HEK293T (cell line): ENCODE measurements around the gene SORT1.
A peak's percentile ranks its signal among the peaks of the same experiment; 100 is the strongest.

ENCODE experiments used
- CTCF ChIA-PET: fragments of 350-600 bp; formaldehyde crosslinking; extraction: SDS; loops from one replicate; lab custom pipeline; 2021; ENCODE audit warnings: antibody characterized with exemption, inconsistent platforms; lab: Yijun Ruan, JAX
- POLR2A ChIA-PET: fragments of 350-600 bp; formaldehyde crosslinking; extraction: SDS; loops from one replicate; lab custom pipeline; 2020; ENCODE audit warnings: antibody characterized with exemption, inconsistent platforms; lab: Yijun Ruan, JAX
- DNase-seq: peaks from one replicate; pipeline ENCODE4 v3.0.0; 2012; ENCODE audit warnings: mixed read lengths; ENCODE audit errors: extremely low spot score
- ARNT ChIP-seq: fragments of 450-650 bp; IDR thresholded peaks from 2 replicates; pipeline ENCODE4 v1.6.1; 2017; ENCODE audit warnings: mild to moderate bottlenecking
- BHLHE40 ChIP-seq: fragments of 450-650 bp; IDR thresholded peaks from 2 replicates; pipeline ENCODE4 v1.6.1; 2016; ENCODE audit warnings: mild to moderate bottlenecking, moderate library complexity, borderline replicate concordance
- CTBP1 ChIP-seq: fragments of 450-650 bp; IDR thresholded peaks from 2 replicates; pipeline ENCODE4 v1.6.1; 2016; ENCODE audit warnings: borderline replicate concordance
- ELF4 ChIP-seq: fragments of 450-650 bp; IDR thresholded peaks from 2 replicates; pipeline ENCODE4 v1.6.1; 2017; ENCODE audit warnings: antibody characterized with exemption
- FOXA1 ChIP-seq: fragments of 450-650 bp; IDR thresholded peaks from 2 replicates; pipeline ENCODE4 v1.6.1; 2016; ENCODE audit warnings: mild to moderate bottlenecking
- FOXK2 ChIP-seq: fragments of 450-650 bp; IDR thresholded peaks from 2 replicates; pipeline ENCODE4 v1.6.1; 2016; ENCODE audit warnings: mild to moderate bottlenecking
- FOXM1 ChIP-seq: fragments of 450-650 bp; IDR thresholded peaks from 2 replicates; pipeline ENCODE4 v1.6.1; 2017; ENCODE audit warnings: mild to moderate bottlenecking, borderline replicate concordance
- HDGF ChIP-seq: fragments of 450-650 bp; IDR thresholded peaks from 2 replicates; pipeline ENCODE4 v1.6.1; 2017; ENCODE audit warnings: antibody characterized with exemption, borderline replicate concordance
- L3MBTL2 ChIP-seq: fragments of 450-650 bp; conservative IDR thresholded peaks from 2 replicates; pipeline ENCODE4 v1.6.1; 2016; ENCODE audit warnings: mild to moderate bottlenecking
- LEF1 ChIP-seq: fragments of 450-650 bp; IDR thresholded peaks from 2 replicates; pipeline ENCODE4 v1.6.1; 2017; ENCODE audit warnings: mild to moderate bottlenecking, borderline replicate concordance
- NFRKB ChIP-seq: fragments of 450-650 bp; IDR thresholded peaks from 2 replicates; pipeline ENCODE4 v1.6.1; 2016; ENCODE audit warnings: mild to moderate bottlenecking, moderate library complexity
- PKNOX1 ChIP-seq: fragments of 450-650 bp; IDR thresholded peaks from 2 replicates; pipeline ENCODE4 v1.6.1; 2016
- SP1 ChIP-seq: fragments of 450-650 bp; IDR thresholded peaks from 2 replicates; pipeline ENCODE4 v1.6.1; 2017
- SUZ12 ChIP-seq: fragments of 450-650 bp; IDR thresholded peaks from 2 replicates; pipeline ENCODE4 v1.6.1; 2016; ENCODE audit warnings: mild to moderate bottlenecking
- TARDBP ChIP-seq: fragments of 450-650 bp; IDR thresholded peaks from 2 replicates; pipeline ENCODE4 v1.6.1; 2016
- ZNF384 ChIP-seq: fragments of 450-650 bp; IDR thresholded peaks from 2 replicates; pipeline ENCODE4 v1.6.1; 2016

Gene SORT1

GRCh38 chr1:109425391-109426280 lies 27.9 kb upstream of the SORT1 start:
- ChIA-PET CTCF (interaction anchor here (0.5 to 2.1 kb wide), 6 partner anchors 26 to 313 kb away, joined by 3 to 10 read pairs (median 4); partner anchors contain the start of genes CYB561D1 and SORT1), POLR2A (interaction anchor here (0.6 to 2.5 kb wide), 21 partner anchors 8 to 325 kb away, joined by 3 to 17 read pairs (median 4); partner anchors contain the start of genes ATXN7L2, CYB561D1, GNAI3 and PSRC1)
- TF ChIP-seq L3MBTL2 (no peak; the same call in none of the 2 replicates), FOXK2 (no peak)
- DNase-seq, result peak; percentile 56

GRCh38 chr1:109423498-109423897 lies 25.8 kb upstream of the SORT1 start:
- no peak for TF ChIP-seq PKNOX1
- no peak for TF ChIP-seq FOXM1
- no peak for TF ChIP-seq SUZ12
- no peak for TF ChIP-seq LEF1
- POLR2A ChIA-PET, result no interaction called here
- CTCF ChIA-PET, result interaction anchor here (0.5 to 0.6 kb wide), 2 partner anchors 22 to 246 kb away, joined by 3 to 4 read pairs; no protein-coding TSS in a partner anchor
- DNase-seq, result no peak

- TF ChIP-seq SUZ12 (no peak), PKNOX1 (no peak), ZNF384 (no peak), ARNT (no peak), BHLHE40 (no peak), LEF1 (no peak), ELF4 (no peak), HDGF (no peak), SP1 (no peak), FOXM1 (no peak), CTBP1 (no peak), TARDBP (no peak), FOXK2 (no peak), FOXA1 (no peak), L3MBTL2 (no peak), NFRKB (no peak)
- no peak for DNase-seq
- POLR2A ChIA-PET, result interaction anchor here (0.8 to 1.1 kb wide), 2 partner anchors 13 to 14 kb away, joined by 3 read pairs; partner anchors contain the start of gene PSMA5
- CTCF ChIA-PET, result interaction anchor here (0.5 to 1.2 kb wide), 3 partner anchors 10 to 1806 kb away, joined by 3 to 4 read pairs (median 4); no protein-coding TSS in a partner anchor
Observed at GRCh38 chr1:109412551-109412950, 14.8 kb upstream of the SORT1 start.

GRCh38 chr1:109404838-109405237 lies 7.1 kb upstream of the SORT1 start:
- POLR2A ChIA-PET, result interaction anchor here (0.9 kb wide), 1 partner anchor 21 kb away, joined by 3 read pairs; the partner anchor contains the start of gene PSMA5
- CTCF ChIA-PET, result no interaction called here
- TF ChIP-seq TARDBP, result no peak
- TF ChIP-seq ELF4, result no peak
- no peak for TF ChIP-seq SP1
- no peak for TF ChIP-seq SUZ12
- no peak for TF ChIP-seq ARNT
- TF ChIP-seq BHLHE40, result no peak
- no peak for TF ChIP-seq PKNOX1
- no peak for TF ChIP-seq L3MBTL2
- TF ChIP-seq NFRKB, result no peak
- no peak for TF ChIP-seq FOXK2
- no peak for TF ChIP-seq FOXA1
- TF ChIP-seq ZNF384, result no peak
- TF ChIP-seq CTBP1, result no peak
- TF ChIP-seq FOXM1, result no peak
- no peak for TF ChIP-seq LEF1
- TF ChIP-seq HDGF, result no peak

GRCh38 chr1:109402025-109402424 lies 4.3 kb upstream of the SORT1 start:
- ChIA-PET POLR2A (no interaction called here), CTCF (interaction anchor here (0.6 to 0.7 kb wide), 4 partner anchors 10 to 325 kb away, joined by 3 to 8 read pairs (median 4); no protein-coding TSS in a partner anchor)
- no peak for DNase-seq
- TF ChIP-seq ZNF384, result no peak
- no peak for TF ChIP-seq FOXA1
- TF ChIP-seq TARDBP, result no peak
- no peak for TF ChIP-seq BHLHE40
- TF ChIP-seq FOXM1, result no peak
- TF ChIP-seq NFRKB, result no peak
- no peak for TF ChIP-seq HDGF

More at GRCh38 chr1:109404838-109405237, 7.1 kb upstream of the SORT1 start:
- no peak for DNase-seq

- TF ChIP-seq TARDBP, result no peak
- no peak for TF ChIP-seq FOXM1
- no peak for TF ChIP-seq L3MBTL2
- no peak for TF ChIP-seq ELF4
- TF ChIP-seq ARNT, result no peak
- TF ChIP-seq NFRKB, result no peak
- no peak for TF ChIP-seq LEF1
- TF ChIP-seq ZNF384, result no peak
- TF ChIP-seq HDGF, result no peak
- TF ChIP-seq FOXA1, result no peak
- TF ChIP-seq FOXK2, result no peak
- TF ChIP-seq SP1, result no peak
- no peak for TF ChIP-seq SUZ12
- no peak for TF ChIP-seq CTBP1
- ChIA-PET CTCF (interaction anchor here (1.0 to 3.9 kb wide), 7 partner anchors 25 to 161 kb away, joined by 3 to 47 read pairs (median 4); partner anchors contain the start of gene PSRC1), POLR2A (interaction anchor here (1.2 to 2.4 kb wide), 4 partner anchors 26 to 185 kb away, joined by 3 to 17 read pairs (median 5); partner anchors contain the start of genes PSMA5 and PSRC1)
- DNase-seq, result no peak
Observed at GRCh38 chr1:109400035-109400655, 2.4 kb upstream of the SORT1 start.
